HCT116 (cell line): ENCODE data around the gene ZNF521. TPM values are rescaled to one million over a fixed set of nuclear protein-coding genes. Genes with fewer than 3 reads are reported as not detected.

Experiments used
- ATAC-seq: fragments of 200-7000 bp; cut with Tn5 transposase; 2 replicates; pipeline ENCODE4 v1.9.1; 2020; ENCODE audit warnings: mild to moderate bottlenecking, moderate library complexity
- BruUV-seq: library from RNA; stranded (reverse); fragments of 400-500 nt; replicated peaks from 2 replicates; lab custom pipeline; 2021; lab: Mats Ljungman, UMichigan
- CTCF ChIA-PET: fragments of 300-600 bp; sonication (Branson Sonifier 250); formaldehyde crosslinking; loops from one replicate; lab custom pipeline; 2021; ENCODE audit warnings: antibody characterized with exemption; lab: Charles Lee
- POLR2A ChIA-PET: fragments of 300-600, 350-600 bp; sonication (Branson Sonifier 250); formaldehyde crosslinking; loops from one replicate; lab custom pipeline; 2021; ENCODE audit warnings: antibody characterized with exemption; lab: Charles Lee
- RAD21 ChIA-PET, 2 experiments: fragments of 300-600 bp; sonication (Branson Sonifier 250); formaldehyde crosslinking; loops; one replicate each; lab custom pipeline; 2023; ENCODE audit warnings: low total read pairs in 2 of 2; ENCODE audit not compliant: uncharacterized antibody in 2 of 2, unreplicated experiment in 2 of 2, low non-redundant PET in 1 of 2; lab: Charles Lee
- DNase-seq: peaks from one replicate; pipeline ENCODE4 v3.0.0-alpha.2; 2010; ENCODE audit warnings: low read depth, low spot score
- H2AFZ ChIP-seq: fragments of 200-600 bp; shearing (Covaris generic), sonication (generic); 2 replicates; pipeline ENCODE4 v1.6.1; 2017; ENCODE audit warnings: low read depth, mixed run types, mixed read lengths, antibody characterized with exemption, low read length; ENCODE audit not compliant: poor library complexity, severe bottlenecking
- H3K27ac ChIP-seq: 2 replicates; pipeline ENCODE4 v1.5.1; 2012; ENCODE audit warnings: low read depth, low read length
- H3K27me3 ChIP-seq: fragments of 200-600 bp; sonication (generic); 2 replicates; pipeline ENCODE4 v1.6.1; 2016; ENCODE audit warnings: mixed run types, low read length, mixed read lengths; ENCODE audit not compliant: insufficient read depth
- H3K36me3 ChIP-seq, 2 experiments: fragments of 200-500 bp in 1 of 2; fragments of 200-600 bp in 1 of 2; sonication (Bioruptor generic) in 1 of 2; sonication (generic) in 1 of 2; 2 replicates each; pipeline versions ENCODE4 v1.5.1 to v1.6.1; 2014 to 2016; ENCODE audit warnings: low read length in 2 of 2, inconsistent platforms in 1 of 2, mixed read lengths in 1 of 2, mixed run types in 1 of 2; ENCODE audit not compliant: insufficient read depth in 2 of 2, control insufficient read depth in 1 of 2
- H3K4me1 ChIP-seq, 2 experiments: fragments of 200-600 bp in 1 of 2; sonication (generic) in 1 of 2; 2 replicates each; pipeline versions ENCODE4 v1.5.1 to v1.6.1; 2012 to 2017; ENCODE audit warnings: low read length in 2 of 2, inconsistent platforms in 1 of 2, mild to moderate bottlenecking in 1 of 2, mixed read lengths in 1 of 2, mixed run types in 1 of 2, moderate library complexity in 1 of 2; ENCODE audit not compliant: insufficient read depth in 2 of 2, control insufficient read depth in 1 of 2
- H3K4me2 ChIP-seq: fragments of 200-600 bp; sonication (generic); 2 replicates; pipeline ENCODE4 v1.6.1; 2017; ENCODE audit warnings: mixed run types, low read length, mixed read lengths
- H3K4me3 ChIP-seq, 2 experiments: fragments of 200-600 bp in 1 of 2; sonication (generic) in 1 of 2; replicated peaks in 1 of 2; 2 replicates each; pipeline ENCODE4 v1.5.1; 2011 to 2016; ENCODE audit warnings: low read length in 2 of 2, control low read depth in 1 of 2, low read depth in 1 of 2, mild to moderate bottlenecking in 1 of 2, mixed read lengths in 1 of 2, mixed run types in 1 of 2
- H3K79me2 ChIP-seq: fragments of 200-600 bp; sonication (generic); 2 replicates; pipeline ENCODE4 v1.6.1; 2017; ENCODE audit warnings: mild to moderate bottlenecking, mixed run types, low read length, moderate library complexity, mixed read lengths; ENCODE audit not compliant: insufficient read depth
- H3K9ac ChIP-seq: fragments of 200-600 bp; sonication (generic); 2 replicates; pipeline ENCODE4 v1.6.1; 2016; ENCODE audit warnings: low read length, mixed read lengths
- H3K9me2 ChIP-seq: fragments of 200-600 bp; sonication (generic), shearing (Covaris generic); 2 replicates; pipeline ENCODE4 v1.6.1; 2017; ENCODE audit warnings: mixed run types, mild to moderate bottlenecking, moderate library complexity; ENCODE audit not compliant: insufficient read depth
- H3K9me3 ChIP-seq, 2 experiments: fragments of 200-500 bp in 1 of 2; fragments of 200-600 bp in 1 of 2; sonication (Bioruptor generic) in 1 of 2; sonication (generic) in 1 of 2; 2 replicates each; pipeline ENCODE4 v1.6.1; 2014 to 2017; ENCODE audit warnings: low read length in 2 of 2, mixed read lengths in 2 of 2, inconsistent platforms in 1 of 2, low read depth in 1 of 2, mild to moderate bottlenecking in 1 of 2, mixed run types in 1 of 2, moderate library complexity in 1 of 2; ENCODE audit not compliant: control insufficient read depth in 1 of 2, insufficient read depth in 1 of 2
- H4K20me1 ChIP-seq: fragments of 200-600 bp; sonication (generic), shearing (Covaris generic); 2 replicates; pipeline ENCODE4 v1.6.1; 2017; ENCODE audit warnings: mixed run types, mild to moderate bottlenecking, moderate library complexity; ENCODE audit not compliant: insufficient read depth
- CBX3 ChIP-seq: IDR thresholded peaks from 2 replicates; pipeline ENCODE4 v1.6.1; 2012; ENCODE audit warnings: low read depth
- CEBPB ChIP-seq: IDR thresholded peaks from 2 replicates; pipeline ENCODE4 v1.6.1; 2012; ENCODE audit warnings: low read depth
- EGR1 ChIP-seq: IDR thresholded peaks from 2 replicates; pipeline ENCODE4 v1.6.1; 2012; ENCODE audit warnings: low read depth
- ELF1 ChIP-seq: IDR thresholded peaks from 2 replicates; pipeline ENCODE4 v1.6.1; 2012; ENCODE audit warnings: low read depth, borderline replicate concordance
- EZH2phosphoT487 ChIP-seq: fragments of 200-600 bp; IDR thresholded peaks from 2 replicates; pipeline ENCODE4 v1.6.1; 2018; ENCODE audit warnings: antibody characterized with exemption, borderline replicate concordance
- FOSL1 ChIP-seq: IDR thresholded peaks from 2 replicates; pipeline ENCODE4 v1.6.1; 2012; ENCODE audit warnings: low read depth
- JUND ChIP-seq: IDR thresholded peaks from 2 replicates; pipeline ENCODE4 v1.6.1; 2012
- POLR2A ChIP-seq: IDR thresholded peaks from 2 replicates; pipeline ENCODE4 v1.7.0; 2011; ENCODE audit warnings: borderline replicate concordance; ENCODE audit not compliant: insufficient read depth, insufficient read length; ENCODE audit errors: extremely low read depth
- RAD21 ChIP-seq: IDR thresholded peaks from 2 replicates; pipeline ENCODE4 v1.6.1; 2012; ENCODE audit warnings: low read depth, mild to moderate bottlenecking
- SIN3A ChIP-seq: IDR thresholded peaks from 2 replicates; pipeline ENCODE4 v1.6.1; 2012; ENCODE audit warnings: low read depth
- SP1 ChIP-seq: IDR thresholded peaks from 2 replicates; pipeline ENCODE4 v1.6.1; 2012; ENCODE audit warnings: low read depth
- TCF7L2 ChIP-seq: IDR thresholded peaks from 2 replicates; pipeline ENCODE4 v1.7.0; 2011; ENCODE audit warnings: borderline replicate concordance, inconsistent platforms; ENCODE audit not compliant: insufficient read depth, insufficient read length; ENCODE audit errors: extremely low read depth
- YY1 ChIP-seq: IDR thresholded peaks from 2 replicates; pipeline ENCODE4 v1.6.1; 2011; ENCODE audit warnings: low read length, low read depth, moderate library complexity, mild to moderate bottlenecking; ENCODE audit not compliant: insufficient replicate concordance; ENCODE audit errors: extremely low read depth
- ZFX ChIP-seq: fragments of 450-650 bp; IDR thresholded peaks from 2 replicates; pipeline ENCODE4 v1.6.1; 2017
- intact Hi-C: fragments of 100-400 bp; cut with micrococcal nuclease; formaldehyde crosslinking; loops from 2 replicates; pipeline ENCODE4 v1.10.0; 2022
- total RNA-seq: library from RNA; stranded (reverse); gene quantifications from one replicate; pipeline ENCODE4 v1.2.1, GENCODE V29; 2021; ENCODE audit not compliant: unreplicated experiment
- TF ChIP-seq, protein P1 (sequence below), 3 experiments: fragments of 200-600 bp in 1 of 3; sonication (generic) in 1 of 3; IDR thresholded peaks in 2 of 3; conservative IDR thresholded peaks in 1 of 3; 2 replicates each; pipeline ENCODE4 v1.5.1; 2012 to 2017; ENCODE audit warnings: low read depth in 2 of 3, low read length in 2 of 3, antibody characterized with exemption in 1 of 3, borderline replicate concordance in 1 of 3, control low read depth in 1 of 3, mild to moderate bottlenecking in 1 of 3, mixed read lengths in 1 of 3, mixed run types in 1 of 3, moderate library complexity in 1 of 3; ENCODE audit not compliant: insufficient read depth in 1 of 3
- TF ChIP-seq, protein P2 (sequence below): IDR thresholded peaks from 2 replicates; pipeline ENCODE4 v1.6.1; 2012; ENCODE audit warnings: low read depth
- TF ChIP-seq, protein P3 (sequence below): IDR thresholded peaks from 2 replicates; pipeline ENCODE4 v1.6.1; 2011; ENCODE audit warnings: mild to moderate bottlenecking, low read length, moderate library complexity; ENCODE audit not compliant: insufficient replicate concordance; ENCODE audit errors: extremely low read depth
- TF ChIP-seq, protein P4 (sequence below): IDR thresholded peaks from 2 replicates; pipeline ENCODE4 v1.6.1; 2012
- TF ChIP-seq, protein P5 (sequence below): IDR thresholded peaks from 2 replicates; pipeline ENCODE4 v1.6.1; 2012

The ZNF521 gene
- total RNA-seq, 1 experiment from 2014 or later = 0.10 TPM

DNA sequence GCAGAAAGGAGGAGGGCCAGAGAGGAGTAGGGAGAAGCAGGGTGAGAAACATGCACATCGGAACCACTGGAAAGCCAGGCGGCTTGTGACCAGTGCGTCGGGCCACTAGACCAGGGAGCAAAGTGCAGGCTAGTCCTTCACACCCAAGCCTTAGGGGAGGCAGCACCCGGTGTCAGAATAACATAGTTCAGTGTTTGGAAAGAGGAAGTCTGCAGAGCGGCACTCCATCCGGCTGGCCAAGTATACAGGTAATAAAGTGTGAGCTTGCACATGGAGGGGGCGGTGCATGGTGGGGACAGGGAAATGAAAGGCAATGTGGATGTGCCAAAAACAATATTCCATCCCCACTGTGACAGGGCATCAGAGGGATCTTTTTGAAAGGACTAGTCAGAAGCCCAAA, 69.7 kb downstream of the ZNF521 start:
- Histone ChIP-seq H3K9me2 (no peaks in the 10 kb centered on the region), H3K27ac (no peak overlapping the region), H4K20me1 (no peaks in the 10 kb centered on the region), H3K9me3 (no peaks in the 10 kb centered on the region; a peak in 1 of 4 replicates), H3K4me1 (no peaks in the 10 kb centered on the region), H3K36me3 (no peaks in the 10 kb centered on the region), H3K4me3 (no peak overlapping the region), H3K4me2 (no peak overlapping the region), H3K27me3 (0 out of 2 replicates have a peak, but pooled peaks cover 3% of the 10 kb centered on the region), H2AFZ (no peak overlapping the region), H3K79me2 (no peaks in the 10 kb centered on the region), H3K9ac (no peak overlapping the region)
- intact Hi-C loops = no loop called here
- RAD21 ChIA-PET = no interaction called here
- ATAC-seq (no peak), DNase-seq (no peak)
- POLR2A ChIA-PET = no interaction called here
- BruUV-seq = no TSS peak
- no peak for TF ChIP-seq ELF1
- TF ChIP-seq FOSL1 = no peak
- no peak for TF ChIP-seq CEBPB
- TF ChIP-seq, protein P1, sequence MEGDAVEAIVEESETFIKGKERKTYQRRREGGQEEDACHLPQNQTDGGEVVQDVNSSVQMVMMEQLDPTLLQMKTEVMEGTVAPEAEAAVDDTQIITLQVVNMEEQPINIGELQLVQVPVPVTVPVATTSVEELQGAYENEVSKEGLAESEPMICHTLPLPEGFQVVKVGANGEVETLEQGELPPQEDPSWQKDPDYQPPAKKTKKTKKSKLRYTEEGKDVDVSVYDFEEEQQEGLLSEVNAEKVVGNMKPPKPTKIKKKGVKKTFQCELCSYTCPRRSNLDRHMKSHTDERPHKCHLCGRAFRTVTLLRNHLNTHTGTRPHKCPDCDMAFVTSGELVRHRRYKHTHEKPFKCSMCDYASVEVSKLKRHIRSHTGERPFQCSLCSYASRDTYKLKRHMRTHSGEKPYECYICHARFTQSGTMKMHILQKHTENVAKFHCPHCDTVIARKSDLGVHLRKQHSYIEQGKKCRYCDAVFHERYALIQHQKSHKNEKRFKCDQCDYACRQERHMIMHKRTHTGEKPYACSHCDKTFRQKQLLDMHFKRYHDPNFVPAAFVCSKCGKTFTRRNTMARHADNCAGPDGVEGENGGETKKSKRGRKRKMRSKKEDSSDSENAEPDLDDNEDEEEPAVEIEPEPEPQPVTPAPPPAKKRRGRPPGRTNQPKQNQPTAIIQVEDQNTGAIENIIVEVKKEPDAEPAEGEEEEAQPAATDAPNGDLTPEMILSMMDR (IDR thresholded peaks at IDR 0.05 in 2 of 3, conservative IDR thresholded peaks at IDR 0.05 in 1 of 3; ENCODE audit: borderline replicate concordance in 1 of 3, insufficient read depth in 1 of 3, low read depth in 2 of 3, low read length in 2 of 3) = no peak
- TF ChIP-seq JUND = no peak
- no peak for TF ChIP-seq YY1
- TF ChIP-seq TCF7L2 = no peak
- TF ChIP-seq, protein P2, sequence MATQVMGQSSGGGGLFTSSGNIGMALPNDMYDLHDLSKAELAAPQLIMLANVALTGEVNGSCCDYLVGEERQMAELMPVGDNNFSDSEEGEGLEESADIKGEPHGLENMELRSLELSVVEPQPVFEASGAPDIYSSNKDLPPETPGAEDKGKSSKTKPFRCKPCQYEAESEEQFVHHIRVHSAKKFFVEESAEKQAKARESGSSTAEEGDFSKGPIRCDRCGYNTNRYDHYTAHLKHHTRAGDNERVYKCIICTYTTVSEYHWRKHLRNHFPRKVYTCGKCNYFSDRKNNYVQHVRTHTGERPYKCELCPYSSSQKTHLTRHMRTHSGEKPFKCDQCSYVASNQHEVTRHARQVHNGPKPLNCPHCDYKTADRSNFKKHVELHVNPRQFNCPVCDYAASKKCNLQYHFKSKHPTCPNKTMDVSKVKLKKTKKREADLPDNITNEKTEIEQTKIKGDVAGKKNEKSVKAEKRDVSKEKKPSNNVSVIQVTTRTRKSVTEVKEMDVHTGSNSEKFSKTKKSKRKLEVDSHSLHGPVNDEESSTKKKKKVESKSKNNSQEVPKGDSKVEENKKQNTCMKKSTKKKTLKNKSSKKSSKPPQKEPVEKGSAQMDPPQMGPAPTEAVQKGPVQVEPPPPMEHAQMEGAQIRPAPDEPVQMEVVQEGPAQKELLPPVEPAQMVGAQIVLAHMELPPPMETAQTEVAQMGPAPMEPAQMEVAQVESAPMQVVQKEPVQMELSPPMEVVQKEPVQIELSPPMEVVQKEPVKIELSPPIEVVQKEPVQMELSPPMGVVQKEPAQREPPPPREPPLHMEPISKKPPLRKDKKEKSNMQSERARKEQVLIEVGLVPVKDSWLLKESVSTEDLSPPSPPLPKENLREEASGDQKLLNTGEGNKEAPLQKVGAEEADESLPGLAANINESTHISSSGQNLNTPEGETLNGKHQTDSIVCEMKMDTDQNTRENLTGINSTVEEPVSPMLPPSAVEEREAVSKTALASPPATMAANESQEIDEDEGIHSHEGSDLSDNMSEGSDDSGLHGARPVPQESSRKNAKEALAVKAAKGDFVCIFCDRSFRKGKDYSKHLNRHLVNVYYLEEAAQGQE = no peak
- no peak for TF ChIP-seq POLR2A
- no peak for TF ChIP-seq EGR1
- TF ChIP-seq, protein P3, sequence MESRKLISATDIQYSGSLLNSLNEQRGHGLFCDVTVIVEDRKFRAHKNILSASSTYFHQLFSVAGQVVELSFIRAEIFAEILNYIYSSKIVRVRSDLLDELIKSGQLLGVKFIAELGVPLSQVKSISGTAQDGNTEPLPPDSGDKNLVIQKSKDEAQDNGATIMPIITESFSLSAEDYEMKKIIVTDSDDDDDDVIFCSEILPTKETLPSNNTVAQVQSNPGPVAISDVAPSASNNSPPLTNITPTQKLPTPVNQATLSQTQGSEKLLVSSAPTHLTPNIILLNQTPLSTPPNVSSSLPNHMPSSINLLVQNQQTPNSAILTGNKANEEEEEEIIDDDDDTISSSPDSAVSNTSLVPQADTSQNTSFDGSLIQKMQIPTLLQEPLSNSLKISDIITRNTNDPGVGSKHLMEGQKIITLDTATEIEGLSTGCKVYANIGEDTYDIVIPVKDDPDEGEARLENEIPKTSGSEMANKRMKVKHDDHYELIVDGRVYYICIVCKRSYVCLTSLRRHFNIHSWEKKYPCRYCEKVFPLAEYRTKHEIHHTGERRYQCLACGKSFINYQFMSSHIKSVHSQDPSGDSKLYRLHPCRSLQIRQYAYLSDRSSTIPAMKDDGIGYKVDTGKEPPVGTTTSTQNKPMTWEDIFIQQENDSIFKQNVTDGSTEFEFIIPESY = no peak
- TF ChIP-seq EZH2phosphoT487 = no peak
- TF ChIP-seq SP1 = no peak
- TF ChIP-seq, protein P4, sequence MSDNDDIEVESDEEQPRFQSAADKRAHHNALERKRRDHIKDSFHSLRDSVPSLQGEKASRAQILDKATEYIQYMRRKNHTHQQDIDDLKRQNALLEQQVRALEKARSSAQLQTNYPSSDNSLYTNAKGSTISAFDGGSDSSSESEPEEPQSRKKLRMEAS = no peak
- TF ChIP-seq SIN3A = no peak
- TF ChIP-seq RAD21 = no peak
- TF ChIP-seq, protein P5, sequence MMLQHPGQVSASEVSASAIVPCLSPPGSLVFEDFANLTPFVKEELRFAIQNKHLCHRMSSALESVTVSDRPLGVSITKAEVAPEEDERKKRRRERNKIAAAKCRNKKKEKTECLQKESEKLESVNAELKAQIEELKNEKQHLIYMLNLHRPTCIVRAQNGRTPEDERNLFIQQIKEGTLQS = no peak
- no peak for TF ChIP-seq CBX3
- no peak for TF ChIP-seq ZFX
- CTCF ChIA-PET = no interaction called here
